Muscle of back (tissue), 11 donors: ENCODE measurements around the gene C4BPB. TPM values are rescaled to one million over a fixed set of nuclear protein-coding genes. Genes with fewer than 3 reads are reported as not detected.

Experiments used
- DNase-seq, 3 donors: peaks; one replicate each; pipeline versions ENCODE4 v3.0.0 to v3.0.0-alpha.2; 2013
- polyA plus RNA-seq, 10 donors: library from polyadenylated mRNA; unstranded; fragments of 120-200 nt; gene quantifications; one replicate each; pipeline ENCODE4 v1.2.1, GENCODE V29; 2013; ENCODE audit not compliant: insufficient read length in 10 of 10

The C4BPB gene
- polyA plus RNA-seq, 10 donors, result 0.13 to 0.79 (median 0.37) TPM

DNA sequence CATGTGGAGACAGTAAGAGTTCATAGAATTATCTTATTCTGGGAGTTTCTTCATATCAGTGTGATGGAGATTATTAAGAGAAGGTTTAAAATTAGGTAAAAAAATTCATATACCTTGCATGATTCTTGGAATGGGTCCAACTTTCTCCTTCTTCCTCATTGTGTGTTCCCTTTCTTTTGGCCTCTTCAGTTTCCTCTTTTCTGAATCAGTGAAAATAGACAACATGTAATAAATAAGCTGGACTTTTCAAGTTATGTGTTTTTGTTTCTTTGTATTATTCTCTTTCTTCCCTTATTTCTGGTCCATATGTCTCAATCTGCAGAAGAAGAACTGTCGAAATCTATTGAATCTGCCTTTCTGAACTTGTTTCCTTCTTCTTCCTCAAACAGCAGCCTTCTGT, 45.9 kb downstream of the C4BPB start:
- no peak for DNase-seq

DNA sequence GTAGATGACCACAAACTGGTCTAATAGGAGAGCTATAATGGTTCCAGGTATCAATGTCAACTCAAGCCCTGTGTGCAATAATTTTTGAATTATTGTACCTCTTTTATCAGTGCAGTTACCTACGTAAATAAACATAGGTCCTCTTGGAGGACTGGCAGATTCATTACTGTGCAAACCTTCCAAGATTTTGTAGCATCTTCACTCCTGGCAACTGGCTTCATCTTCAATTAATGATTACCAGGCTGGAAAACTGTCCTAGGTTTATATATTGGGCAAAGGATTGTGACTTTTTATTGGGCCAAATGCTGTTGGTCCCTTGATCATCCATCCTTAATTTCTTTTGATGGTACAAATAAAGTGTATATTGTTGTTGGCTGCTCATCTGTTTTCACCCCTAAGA, 51.0 kb downstream of the C4BPB start:
- no peak for DNase-seq

DNA sequence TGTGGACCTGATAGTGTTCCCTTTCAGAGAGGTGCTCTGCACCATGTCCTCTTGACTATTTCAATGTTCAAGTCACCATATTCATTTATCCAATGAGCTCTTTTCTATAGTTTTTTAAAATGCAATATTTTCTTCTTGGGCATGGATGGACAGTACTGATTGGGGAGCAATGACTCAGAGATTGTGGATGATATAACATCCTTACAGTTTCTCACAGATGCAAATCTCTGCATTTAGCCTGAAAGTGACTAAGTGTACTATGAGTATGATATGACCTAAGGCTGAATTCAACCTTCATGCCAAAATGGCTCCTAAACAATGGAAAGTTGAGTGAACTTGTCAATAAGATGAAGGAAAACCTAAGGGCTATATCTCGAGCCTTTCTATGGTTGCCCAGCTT, 51.9 kb downstream of the C4BPB start:
- no peak for DNase-seq

DNA sequence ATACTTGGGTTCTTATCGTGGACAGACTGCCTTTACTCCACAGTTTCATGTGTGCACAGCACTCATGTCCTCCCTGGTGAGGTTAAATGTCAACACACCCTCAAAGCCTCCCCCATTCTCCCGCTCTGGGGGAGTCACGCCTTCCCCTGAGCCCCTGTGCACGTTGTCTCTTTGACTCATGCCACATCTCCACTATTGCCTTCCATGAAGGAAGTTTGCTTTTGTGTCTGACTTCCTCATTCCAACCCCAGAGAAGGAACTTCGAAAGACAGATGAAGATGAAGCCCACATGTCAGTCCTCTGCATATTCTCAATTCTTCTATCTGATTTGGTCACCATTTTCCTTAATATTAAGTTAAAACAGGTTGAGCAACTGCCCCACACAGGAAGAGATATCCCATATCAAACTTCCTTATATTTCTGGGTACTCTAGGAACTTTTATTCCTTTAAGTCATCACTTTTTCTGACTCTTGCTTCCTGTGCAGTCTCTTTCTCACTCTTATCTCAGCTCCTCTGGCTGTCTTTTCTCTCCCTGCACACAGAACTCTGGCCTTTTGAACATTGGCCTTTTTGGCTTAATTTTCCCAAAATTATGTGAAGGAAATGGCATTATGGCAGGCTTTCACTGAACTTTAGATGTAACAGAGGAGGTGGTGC, 56.9 kb downstream of the C4BPB start:
- no peak for DNase-seq

Other genes starting within 250 kb of the C4BPB start
- gene IL20, start 223.2 kb upstream of the C4BPB start, polyA plus RNA-seq, result not detected
- gene IL24, start 191.4 kb upstream of the C4BPB start, polyA plus RNA-seq, result 1 to 10 TPM in 1 of 10 donors, under 1 TPM in 7, not detected in 2; 0.10 to 1.6 (median 0.16) TPM
- 10 to 100 TPM in 1 of 10 donors, 1 to 10 TPM in 8, under 1 TPM in 1; 0.88 to 10.6 (median 1.4) TPM for gene FCMR, start 166.9 kb upstream of the C4BPB start, polyA plus RNA-seq
- gene PIGR, start 142.4 kb upstream of the C4BPB start, polyA plus RNA-seq, result under 1 TPM in 2 of 10 donors, not detected in 8; 0.03 to 0.04 TPM
- not detected for gene FCAMR, start 118.4 kb upstream of the C4BPB start, polyA plus RNA-seq
- 1 to 10 TPM in 2 of 10 donors, under 1 TPM in 8; 0.06 to 3.1 (median 0.11) TPM for gene C1orf116, start 56.1 kb upstream of the C4BPB start, polyA plus RNA-seq
- gene YOD1, start 37.7 kb upstream of the C4BPB start, polyA plus RNA-seq, result 1 to 10 TPM; 6.0 to 8.9 (median 7.0) TPM
- gene PFKFB2, start 35.6 kb upstream of the C4BPB start, polyA plus RNA-seq, result 1 to 10 TPM; 4.5 to 8.8 (median 7.0) TPM
- gene C4BPA, start 15.4 kb downstream of the C4BPB start, polyA plus RNA-seq, result under 1 TPM; 0.14 to 0.81 (median 0.36) TPM
- 10 to 100 TPM; 16.6 to 27.9 (median 19.7) TPM for gene CD55, start 232.8 kb downstream of the C4BPB start, polyA plus RNA-seq